Left ventricle myocardium inferior (tissue), 1 donor: ENCODE data around the gene DYNLRB1. TPM values are rescaled to one million over a fixed set of nuclear protein-coding genes. Genes with fewer than 3 reads are reported as not detected.

Experiments used
- DNase-seq: peaks from one replicate; pipeline ENCODE4 v3.0.0-alpha.2; 2020
- H3K27ac ChIP-seq: fragments of 200-600 bp; replicated peaks from 2 replicates; pipeline ENCODE4 v1.8.0; 2021
- H3K27me3 ChIP-seq: fragments of 200-600 bp; 2 replicates; pipeline ENCODE4 v1.8.0; 2021; ENCODE audit warnings: low read depth
- H3K36me3 ChIP-seq: fragments of 200-600 bp; 2 replicates; pipeline ENCODE4 v1.8.0; 2021
- H3K4me1 ChIP-seq: fragments of 200-600 bp; 2 replicates; pipeline ENCODE4 v1.8.0; 2021
- H3K4me3 ChIP-seq: fragments of 200-600 bp; 2 replicates; pipeline ENCODE4 v1.8.0; 2021; ENCODE audit warnings: mild to moderate bottlenecking, moderate library complexity
- H3K9me3 ChIP-seq: fragments of 200-600 bp; replicated peaks from 2 replicates; pipeline ENCODE4 v1.8.0; 2021
- CTCF ChIP-seq: fragments of 200-600 bp; IDR thresholded peaks from 2 replicates; pipeline ENCODE4 v1.8.0; 2021; ENCODE audit warnings: antibody characterized with exemption, mild to moderate bottlenecking, borderline replicate concordance
- intact Hi-C: fragments of 100-400 bp; cut with micrococcal nuclease; formaldehyde crosslinking; loops from one replicate; pipeline ENCODE4 v1.11.0; 2022
- total RNA-seq: library from RNA; stranded (reverse); fragmentation: NEBNext Ultra II Directional; extraction: Animal tissue kit (Norgen Biotek cat#: 25700); gene quantifications from one replicate; pipeline ENCODE4 v1.2.1, GENCODE V29; 2021
- donor health status: DM: no; HTN: yes; CAD: no; lungs with severe emphysema.

DYNLRB1 gene
- total RNA-seq, 1 donor from 2014 or later = 166 TPM

GRCh38 chr20:34532320-34532719 lies 16.1 kb downstream of the DYNLRB1 start:
- intact Hi-C loops = no loop called here
- Histone ChIP-seq H3K27ac (no peak overlapping the region), H3K4me3 (no peak overlapping the region), H3K4me1 (peaks cover 58% of the 10 kb centered on the region), H3K36me3 (peaks cover 86% of the 10 kb centered on the region), H3K27me3 (no peaks in the 10 kb centered on the region), H3K9me3 (no peaks in the 10 kb centered on the region)
- no peak for TF ChIP-seq CTCF
- no peak for DNase-seq

DNA sequence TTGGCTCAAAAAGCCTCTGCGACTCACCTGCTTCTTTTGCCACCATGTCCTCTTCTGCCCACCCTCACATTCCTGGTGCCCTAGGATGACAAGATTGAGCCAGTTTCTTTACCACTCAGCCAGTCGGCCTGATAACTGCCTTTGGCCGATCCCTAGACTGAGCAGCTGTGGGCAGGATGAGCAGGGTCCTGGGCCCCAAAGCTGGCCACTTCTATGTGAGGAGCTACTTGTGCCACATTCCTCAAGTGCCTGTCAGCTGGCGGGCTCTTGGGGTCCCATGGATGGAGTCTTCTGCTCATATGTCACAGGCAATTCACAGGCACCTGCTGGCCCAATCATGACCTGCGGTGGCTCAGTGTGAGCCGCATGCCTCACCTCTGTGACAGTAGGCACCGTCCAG lies 16.5 kb downstream of the DYNLRB1 start:
- Histone ChIP-seq H3K9me3 (no peaks in the 10 kb centered on the region), H3K4me1 (peaks cover 54% of the 10 kb centered on the region), H3K36me3 (peaks cover 86% of the 10 kb centered on the region), H3K27ac (no peak overlapping the region), H3K4me3 (no peak overlapping the region), H3K27me3 (no peaks in the 10 kb centered on the region)
- no peak for TF ChIP-seq CTCF
- DNase-seq = no peak
- intact Hi-C loops = no loop called here

DNA sequence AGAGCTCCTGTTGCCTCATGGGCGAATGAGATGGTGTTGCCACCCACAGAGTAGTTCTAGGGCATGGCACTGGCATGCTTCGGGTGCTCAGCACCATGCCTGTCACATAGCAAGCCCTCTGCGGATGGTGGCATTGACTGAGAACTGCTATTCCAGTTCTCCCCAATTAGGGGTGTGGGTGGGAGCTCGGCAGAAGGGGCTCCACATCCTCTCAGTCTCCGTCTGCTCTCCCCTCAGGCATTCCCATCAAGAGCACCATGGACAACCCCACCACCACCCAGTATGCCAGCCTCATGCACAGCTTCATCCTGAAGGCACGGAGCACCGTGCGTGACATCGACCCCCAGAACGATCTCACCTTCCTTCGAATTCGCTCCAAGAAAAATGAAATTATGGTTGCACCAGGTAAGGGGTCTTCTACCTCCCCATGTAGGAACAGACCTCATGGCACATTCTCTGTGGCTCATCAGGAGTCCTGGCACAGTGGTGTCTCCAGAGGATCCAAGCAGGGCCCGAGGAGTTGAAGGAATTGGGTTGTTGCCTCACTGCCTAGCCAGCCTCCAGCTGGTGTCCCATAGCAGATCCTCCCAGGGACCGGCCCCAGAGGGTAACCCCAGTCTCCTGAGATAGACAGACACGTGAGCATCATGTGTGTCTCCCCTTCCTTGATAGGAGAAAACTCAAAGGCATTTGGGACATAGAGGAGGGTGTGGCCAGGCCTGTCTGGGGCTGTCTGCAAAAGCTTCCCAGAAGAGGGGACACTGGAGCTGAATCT lies 18.4 kb downstream of the DYNLRB1 start:
- Histone ChIP-seq H3K27me3 (no peaks in the 10 kb centered on the region), H3K4me3 (no peak overlapping the region), H3K9me3 (no peaks in the 10 kb centered on the region), H3K27ac (no peak overlapping the region), H3K36me3 (peaks cover 83% of the 10 kb centered on the region), H3K4me1 (peaks cover 47% of the 10 kb centered on the region)
- intact Hi-C loops = no loop called here
- DNase-seq = no peak
- TF ChIP-seq CTCF = no peak

DNA sequence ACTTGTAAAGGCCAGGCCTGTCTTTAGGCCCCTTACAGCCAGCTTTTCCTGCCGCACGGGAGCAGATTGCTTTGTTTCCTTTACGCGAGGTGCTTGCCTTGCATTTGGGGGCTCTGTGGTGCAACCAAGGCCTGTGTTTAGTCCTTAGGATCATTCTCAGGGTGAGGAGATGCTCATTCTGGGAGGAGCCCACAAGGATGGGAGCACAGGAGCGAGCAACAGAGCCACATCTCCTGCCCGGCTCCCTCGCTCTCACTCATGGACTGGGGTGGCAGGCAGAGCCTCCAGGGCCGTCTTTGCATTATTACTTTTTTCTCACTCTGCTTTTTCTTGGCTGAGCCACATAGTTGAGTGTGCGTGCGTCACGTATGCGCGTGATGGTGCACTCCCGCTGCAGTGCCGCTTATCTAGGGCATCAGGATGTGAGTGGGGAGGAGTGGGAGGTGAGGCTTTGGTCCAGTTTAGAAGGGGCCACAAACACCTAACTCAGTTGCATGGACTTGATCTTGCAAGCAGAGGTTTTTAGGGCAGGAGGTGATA lies 19.1 kb downstream of the DYNLRB1 start:
- Histone ChIP-seq H3K4me3 (no peak overlapping the region), H3K36me3 (peaks cover 83% of the 10 kb centered on the region), H3K4me1 (peaks cover 39% of the 10 kb centered on the region), H3K9me3 (no peaks in the 10 kb centered on the region), H3K27me3 (no peaks in the 10 kb centered on the region), H3K27ac (no peak overlapping the region)
- intact Hi-C loops = no loop called here
- no peak for DNase-seq
- TF ChIP-seq CTCF = no peak

- DNase-seq = no peak
- no peak for TF ChIP-seq CTCF
- intact Hi-C loops = no loop called here
- no peak overlapping the region for H3K27ac ChIP-seq
- H3K27me3 ChIP-seq = no peaks in the 10 kb centered on the region
- H3K9me3 ChIP-seq = no peaks in the 10 kb centered on the region
- no peak overlapping the region for H3K4me3 ChIP-seq
- peaks cover 83% of the 10 kb centered on the region for H3K36me3 ChIP-seq
- peaks cover 38% of the 10 kb centered on the region for H3K4me1 ChIP-seq
Measured at GRCh38 chr20:34535857-34536256, 19.6 kb downstream of the DYNLRB1 start.
